OCI-LY7 (cell line): Measurements from ENCODE around the gene UNC79. TPM values are rescaled to one million over a fixed set of nuclear protein-coding genes. Genes with fewer than 3 reads are reported as not detected.

Source experiments
- BruUV-seq: library from RNA; stranded (reverse); fragments of 400-500 nt; replicated peaks from 2 replicates; lab custom pipeline; 2021; lab: Mats Ljungman, UMichigan
- CTCF ChIA-PET: fragments of 300-600 bp; sonication (Branson Sonifier 250); formaldehyde crosslinking; loops from one replicate; lab custom pipeline; 2022; ENCODE audit warnings: antibody characterized with exemption; ENCODE audit not compliant: unreplicated experiment; lab: Charles Lee
- POLR2A ChIA-PET: fragments of 300-600 bp; sonication (Branson Sonifier 250); formaldehyde crosslinking; loops from one replicate; lab custom pipeline; 2022; ENCODE audit warnings: antibody characterized with exemption; lab: Charles Lee
- DNase-seq: peaks from one replicate; pipeline ENCODE4 v3.0.0-alpha.2; 2015; ENCODE audit warnings: low spot score
- H2AFZ ChIP-seq: fragments of 200-600 bp; sonication (generic), shearing (Covaris generic); 2 replicates; pipeline ENCODE4 v1.6.1; 2014; ENCODE audit warnings: mild to moderate bottlenecking, antibody characterized with exemption, low read length, moderate library complexity
- H3K27ac ChIP-seq: fragments of 200-600 bp; sonication (generic); 2 replicates; pipeline ENCODE4 v1.5.1; 2014; ENCODE audit warnings: mixed run types, low read depth, mild to moderate bottlenecking, moderate library complexity, low read length, inconsistent platforms; ENCODE audit not compliant: poor library complexity, severe bottlenecking
- H3K36me3 ChIP-seq: fragments of 200-600 bp; sonication (generic); 2 replicates; pipeline ENCODE4 v1.6.1; 2014; ENCODE audit warnings: mild to moderate bottlenecking, antibody characterized with exemption, low read length, moderate library complexity, mixed read lengths; ENCODE audit not compliant: insufficient read depth
- H3K4me1 ChIP-seq: fragments of 200-600 bp; sonication (generic); 2 replicates; pipeline ENCODE4 v1.5.1; 2014; ENCODE audit warnings: mild to moderate bottlenecking, low read length; ENCODE audit not compliant: insufficient read depth, poor library complexity, severe bottlenecking
- H3K4me2 ChIP-seq: fragments of 200-600 bp; sonication (generic); 2 replicates; pipeline ENCODE4 v1.6.1; 2014; ENCODE audit warnings: mild to moderate bottlenecking, low read length
- H3K4me3 ChIP-seq: fragments of 200-600 bp; sonication (generic); 2 replicates; pipeline ENCODE4 v1.5.1; 2014; ENCODE audit warnings: mild to moderate bottlenecking, low read depth, low read length; ENCODE audit not compliant: poor library complexity, severe bottlenecking
- H3K79me2 ChIP-seq: fragments of 200-600 bp; sonication (generic); 2 replicates; pipeline ENCODE4 v1.6.1; 2016; ENCODE audit warnings: low read depth, mild to moderate bottlenecking, low read length, moderate library complexity, mixed read lengths; ENCODE audit not compliant: insufficient read depth
- H3K9me2 ChIP-seq: fragments of 200-600 bp; sonication (generic); 2 replicates; pipeline ENCODE4 v1.6.1; 2016; ENCODE audit warnings: mild to moderate bottlenecking, low read length, mixed read lengths; ENCODE audit not compliant: insufficient read depth
- H3K9me3 ChIP-seq: fragments of 200-600 bp; sonication (generic); 2 replicates; pipeline ENCODE4 v1.6.1; 2014; ENCODE audit warnings: mild to moderate bottlenecking, mixed run types, low read length, mixed read lengths
- H4K20me1 ChIP-seq: fragments of 200-600 bp; sonication (generic); 2 replicates; pipeline ENCODE4 v1.6.1; 2014; ENCODE audit warnings: mild to moderate bottlenecking, antibody characterized with exemption, low read length, moderate library complexity, mixed read lengths; ENCODE audit not compliant: insufficient read depth
- EZH2phosphoT487 ChIP-seq: fragments of 200-600 bp; sonication (generic); IDR thresholded peaks from 2 replicates; pipeline ENCODE4 v1.6.1; 2018; ENCODE audit warnings: low read depth, borderline replicate concordance, mild to moderate bottlenecking, mixed run types, antibody characterized with exemption, low read length, moderate library complexity, mixed read lengths
- intact Hi-C: fragments of 100-400 bp; cut with micrococcal nuclease; formaldehyde crosslinking; loops from one replicate; pipeline ENCODE4 v1.10.0; 2022; ENCODE audit not compliant: unreplicated experiment
- total RNA-seq, 2 experiments: library from RNA; depleted of rRNA in 1 of 2; stranded (reverse); fragments of >200 nt in 1 of 2; shearing (Covaris generic) in 1 of 2; gene quantifications; 2 replicates each; pipeline ENCODE4 v1.2.3, GENCODE V29; 2014 to 2022
- TF ChIP-seq, protein P1 (sequence below): fragments of 200-600 bp; sonication (generic); conservative IDR thresholded peaks from 2 replicates; pipeline ENCODE4 v1.5.1; 2014; ENCODE audit warnings: mild to moderate bottlenecking, antibody characterized with exemption, low read length, moderate library complexity, mixed read lengths

Gene UNC79
- total RNA-seq, 2 experiments from 2014 or later: 0.17 to 0.19 TPM

DNA sequence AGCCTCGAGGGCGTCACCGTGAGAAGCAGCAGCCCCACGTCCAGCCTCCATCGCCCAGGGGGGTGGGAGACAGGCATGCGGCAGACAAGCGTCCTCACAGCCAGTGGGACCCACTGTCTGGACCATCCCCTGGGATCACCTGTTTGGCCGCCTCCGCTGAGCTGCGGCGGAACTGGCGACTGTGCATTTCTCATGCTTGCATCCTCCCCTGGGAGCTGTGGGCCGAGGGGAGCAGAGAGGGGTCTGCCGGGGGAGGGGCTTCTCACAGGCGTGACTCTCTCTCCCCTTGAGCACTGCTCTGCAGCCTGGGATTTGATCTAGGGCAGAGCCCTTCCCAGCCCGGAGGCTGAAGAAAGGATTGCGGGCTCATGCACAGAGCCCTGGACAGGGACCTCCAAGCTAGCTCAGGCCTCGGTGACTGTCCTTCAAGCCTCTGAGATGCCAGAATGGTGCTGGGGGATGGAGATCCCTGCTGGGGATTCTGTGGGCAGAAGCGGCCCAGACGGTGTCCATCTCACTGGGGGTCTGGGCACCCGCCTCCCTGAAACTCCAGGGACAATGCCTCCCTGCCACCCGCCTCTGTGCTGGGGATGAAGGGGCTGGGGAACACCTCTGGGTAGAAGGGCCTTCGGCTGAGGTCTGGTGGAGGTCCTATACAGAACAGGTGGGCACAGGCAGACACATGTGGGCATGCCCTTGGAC lies 296.5 kb downstream of the UNC79 start:
- ChIA-PET CTCF (no interaction called here), POLR2A (no interaction called here)
- BruUV-seq: no TSS peak

DNA sequence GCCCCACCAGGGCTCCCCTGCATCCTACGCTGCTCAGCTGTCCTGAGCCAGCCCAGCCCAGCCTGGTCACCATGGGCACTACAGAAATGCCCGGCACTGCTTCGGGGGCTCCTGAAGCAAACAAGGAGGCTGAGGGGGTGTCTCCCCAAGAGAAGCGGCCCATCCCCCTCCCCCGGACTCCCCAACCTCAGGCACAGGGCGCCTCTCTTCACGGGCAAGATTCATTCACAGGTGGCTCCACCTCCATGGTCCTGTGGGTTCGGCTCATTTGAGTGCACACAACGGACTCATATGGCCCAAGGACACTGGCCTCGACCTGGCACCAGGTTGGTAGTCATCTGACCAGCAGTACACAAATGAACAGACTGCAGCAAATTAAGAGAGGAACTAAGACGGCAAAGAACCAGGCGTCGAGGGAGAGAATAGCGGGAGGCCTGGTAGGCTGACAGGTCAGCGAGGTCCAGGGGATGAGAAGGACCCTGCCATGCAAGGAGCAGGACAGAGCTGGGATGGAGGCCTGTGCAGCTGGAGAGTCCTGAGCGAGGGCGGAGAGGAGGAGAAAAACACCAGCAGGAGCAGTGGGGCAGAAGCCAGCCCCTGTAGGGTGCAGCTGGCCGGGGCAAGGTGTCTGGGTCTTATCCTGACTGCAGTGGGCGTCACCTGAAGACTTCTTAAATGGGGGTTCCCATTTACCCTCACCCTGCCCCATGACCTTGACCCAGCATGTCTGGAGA lies 297.3 kb downstream of the UNC79 start:
- POLR2A ChIA-PET: no interaction called here
- no peaks in the 10 kb centered on the region for H3K4me1 ChIP-seq
- H3K79me2 ChIP-seq: no peaks in the 10 kb centered on the region
- CTCF ChIA-PET: no interaction called here
- TF ChIP-seq EZH2phosphoT487: no peak
- TF ChIP-seq, protein P1, sequence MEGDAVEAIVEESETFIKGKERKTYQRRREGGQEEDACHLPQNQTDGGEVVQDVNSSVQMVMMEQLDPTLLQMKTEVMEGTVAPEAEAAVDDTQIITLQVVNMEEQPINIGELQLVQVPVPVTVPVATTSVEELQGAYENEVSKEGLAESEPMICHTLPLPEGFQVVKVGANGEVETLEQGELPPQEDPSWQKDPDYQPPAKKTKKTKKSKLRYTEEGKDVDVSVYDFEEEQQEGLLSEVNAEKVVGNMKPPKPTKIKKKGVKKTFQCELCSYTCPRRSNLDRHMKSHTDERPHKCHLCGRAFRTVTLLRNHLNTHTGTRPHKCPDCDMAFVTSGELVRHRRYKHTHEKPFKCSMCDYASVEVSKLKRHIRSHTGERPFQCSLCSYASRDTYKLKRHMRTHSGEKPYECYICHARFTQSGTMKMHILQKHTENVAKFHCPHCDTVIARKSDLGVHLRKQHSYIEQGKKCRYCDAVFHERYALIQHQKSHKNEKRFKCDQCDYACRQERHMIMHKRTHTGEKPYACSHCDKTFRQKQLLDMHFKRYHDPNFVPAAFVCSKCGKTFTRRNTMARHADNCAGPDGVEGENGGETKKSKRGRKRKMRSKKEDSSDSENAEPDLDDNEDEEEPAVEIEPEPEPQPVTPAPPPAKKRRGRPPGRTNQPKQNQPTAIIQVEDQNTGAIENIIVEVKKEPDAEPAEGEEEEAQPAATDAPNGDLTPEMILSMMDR: no peak
- no peaks in the 10 kb centered on the region for H4K20me1 ChIP-seq
- no peak overlapping the region for H2AFZ ChIP-seq
- no peaks in the 10 kb centered on the region for H3K9me3 ChIP-seq
- H3K4me2 ChIP-seq: no peak overlapping the region
- BruUV-seq: no TSS peak
- no peaks in the 10 kb centered on the region for H3K36me3 ChIP-seq
- no peaks in the 10 kb centered on the region for H3K9me2 ChIP-seq
- no peak for DNase-seq
- H3K4me3 ChIP-seq: no peak overlapping the region
- no peak overlapping the region for H3K27ac ChIP-seq
- intact Hi-C loops: no loop called here

More for the DNA sequence above, 296.5 kb downstream of the UNC79 start:
- Histone ChIP-seq H3K79me2 (no peaks in the 10 kb centered on the region), H4K20me1 (no peaks in the 10 kb centered on the region), H3K36me3 (no peaks in the 10 kb centered on the region), H3K9me2 (no peaks in the 10 kb centered on the region), H3K27ac (no peak overlapping the region), H3K4me1 (no peaks in the 10 kb centered on the region), H2AFZ (no peak overlapping the region), H3K4me3 (no peak overlapping the region), H3K4me2 (no peak overlapping the region), H3K9me3 (no peaks in the 10 kb centered on the region)
- intact Hi-C loops: no loop called here
- TF ChIP-seq, protein P1: no peak
- no peak for TF ChIP-seq EZH2phosphoT487
- DNase-seq: no peak

- Histone ChIP-seq H4K20me1 (no peaks in the 10 kb centered on the region), H2AFZ (no peak overlapping the region), H3K9me3 (no peaks in the 10 kb centered on the region), H3K4me3 (no peak overlapping the region), H3K27ac (no peak overlapping the region), H3K9me2 (no peaks in the 10 kb centered on the region), H3K79me2 (no peaks in the 10 kb centered on the region), H3K4me2 (no peak overlapping the region), H3K36me3 (no peaks in the 10 kb centered on the region), H3K4me1 (no peaks in the 10 kb centered on the region)
- ChIA-PET POLR2A (no interaction called here), CTCF (no interaction called here)
- BruUV-seq: no TSS peak
- intact Hi-C loops: no loop called here
- no peak for TF ChIP-seq EZH2phosphoT487
- TF ChIP-seq, protein P1: no peak
- DNase-seq: no peak
These were observed 297.9 kb downstream of the UNC79 start for GRCh38 chr14:93728651-93729016.
